OCI-LY3 (cell line): ENCODE results near the gene CCM2L.

Source experiments
- EZH2phosphoT487 ChIP-seq: fragments of 200-600 bp; shearing (Covaris generic); IDR thresholded peaks from 2 replicates; pipeline ENCODE4 v1.6.1; 2018; ENCODE audit warnings: antibody characterized with exemption, mixed run types, low read depth
- TF ChIP-seq, protein P1 (sequence below): fragments of 200-600, 300-600 bp; sonication (generic); IDR thresholded peaks from 2 replicates; pipeline ENCODE4 v1.5.1; 2014; ENCODE audit warnings: antibody characterized with exemption, low read length, low read depth

DNA sequence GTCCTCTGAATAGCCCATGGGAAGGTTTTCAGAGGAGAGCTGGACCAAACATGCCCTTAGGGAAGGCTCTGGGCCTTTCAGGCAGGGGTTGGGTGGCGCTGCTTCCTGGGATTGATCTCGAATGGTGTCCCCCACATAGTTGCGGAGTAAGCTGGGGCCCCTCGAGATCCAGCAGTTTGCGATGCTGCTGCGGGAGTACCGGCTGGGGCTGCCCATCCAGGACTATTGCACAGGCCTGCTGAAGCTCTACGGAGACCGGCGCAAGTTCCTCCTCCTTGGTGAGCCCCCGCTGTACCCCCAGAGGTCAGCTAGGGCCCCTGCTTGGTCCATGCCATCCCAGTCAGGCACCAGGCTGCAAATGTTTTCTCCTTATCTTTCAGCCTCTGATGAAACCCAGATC is 19.3 kb downstream of the CCM2L start:
- TF ChIP-seq, protein P1, sequence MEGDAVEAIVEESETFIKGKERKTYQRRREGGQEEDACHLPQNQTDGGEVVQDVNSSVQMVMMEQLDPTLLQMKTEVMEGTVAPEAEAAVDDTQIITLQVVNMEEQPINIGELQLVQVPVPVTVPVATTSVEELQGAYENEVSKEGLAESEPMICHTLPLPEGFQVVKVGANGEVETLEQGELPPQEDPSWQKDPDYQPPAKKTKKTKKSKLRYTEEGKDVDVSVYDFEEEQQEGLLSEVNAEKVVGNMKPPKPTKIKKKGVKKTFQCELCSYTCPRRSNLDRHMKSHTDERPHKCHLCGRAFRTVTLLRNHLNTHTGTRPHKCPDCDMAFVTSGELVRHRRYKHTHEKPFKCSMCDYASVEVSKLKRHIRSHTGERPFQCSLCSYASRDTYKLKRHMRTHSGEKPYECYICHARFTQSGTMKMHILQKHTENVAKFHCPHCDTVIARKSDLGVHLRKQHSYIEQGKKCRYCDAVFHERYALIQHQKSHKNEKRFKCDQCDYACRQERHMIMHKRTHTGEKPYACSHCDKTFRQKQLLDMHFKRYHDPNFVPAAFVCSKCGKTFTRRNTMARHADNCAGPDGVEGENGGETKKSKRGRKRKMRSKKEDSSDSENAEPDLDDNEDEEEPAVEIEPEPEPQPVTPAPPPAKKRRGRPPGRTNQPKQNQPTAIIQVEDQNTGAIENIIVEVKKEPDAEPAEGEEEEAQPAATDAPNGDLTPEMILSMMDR, result no peak
- TF ChIP-seq EZH2phosphoT487, result no peak
